Measurements from ENCODE around the gene DYNLRB1. TPM values are rescaled to one million over a fixed set of nuclear protein-coding genes. Genes with fewer than 3 reads are reported as not detected.

DYNLRB1 gene
- total and polyA plus RNA-seq, 2 donors (not counting 1 experiment from before 2014, with no cell fraction given): 107 to 352 TPM

- Histone ChIP-seq H3K27me3 (ENCODE audit: control insufficient read depth, insufficient read depth, low read length) (no peaks in the 10 kb centered on the region), H3K9ac (ENCODE audit: insufficient read depth, low read length) (no peak overlapping the region), H3K4me1 (ENCODE audit: control insufficient read depth, extremely low read depth, insufficient read depth, low read length) (no peaks in the 10 kb centered on the region), H3K9me3 (ENCODE audit: control insufficient read depth, insufficient read depth, low read depth, low read length) (no peaks in the 10 kb centered on the region), H2AFZ (ENCODE audit: low read length) (no peak overlapping the region), H4K20me1 (ENCODE audit: control insufficient read depth, extremely low read depth, insufficient read depth, low read length) (no peaks in the 10 kb centered on the region), H3K4me2 (ENCODE audit: extremely low read depth, insufficient read depth, low read length) (no peak overlapping the region), H3K27ac (ENCODE audit: insufficient read depth, low read length) (no peak overlapping the region), H3K4me3 (replicated peaks in 1 of 4; ENCODE audit: control extremely low read depth in 1 of 4, insufficient read depth in 1 of 4, low read depth in 3 of 4, low read length in 4 of 4) (no peak overlapping the region), H3K79me2 (ENCODE audit: control insufficient read depth, insufficient read depth, low read length) (peaks cover 18% of the 10 kb centered on the region), H3K36me3 (ENCODE audit: control insufficient read depth, insufficient read depth, low read length) (peaks cover 40% of the 10 kb centered on the region)
- no peak for DNase-seq (ENCODE audit: low read depth in 2 of 2)
- TF ChIP-seq EZH2 (IDR thresholded peaks at IDR 0.05; ENCODE audit: low read length, missing control alignments) (no peak), CTCF (conservative IDR thresholded peaks at IDR 0.05 in 1 of 2, IDR thresholded peaks at IDR 0.05 in 1 of 2; ENCODE audit: low read depth in 1 of 2, low read length in 2 of 2) (no peak)
Measured at GRCh38 chr20:34532756-34533155, 16.5 kb downstream of the DYNLRB1 start.

- no peak for DNase-seq (ENCODE audit: low read depth in 2 of 2)
- Histone ChIP-seq H4K20me1 (ENCODE audit: control insufficient read depth, extremely low read depth, insufficient read depth, low read length) (no peaks in the 10 kb centered on the region), H3K27me3 (ENCODE audit: control insufficient read depth, insufficient read depth, low read length) (no peaks in the 10 kb centered on the region), H3K4me1 (ENCODE audit: control insufficient read depth, extremely low read depth, insufficient read depth, low read length) (no peaks in the 10 kb centered on the region), H3K4me3 (replicated peaks in 1 of 4; ENCODE audit: control extremely low read depth in 1 of 4, insufficient read depth in 1 of 4, low read depth in 3 of 4, low read length in 4 of 4) (no peak overlapping the region), H3K9me3 (ENCODE audit: control insufficient read depth, insufficient read depth, low read depth, low read length) (no peaks in the 10 kb centered on the region), H2AFZ (ENCODE audit: low read length) (no peak overlapping the region), H3K4me2 (ENCODE audit: extremely low read depth, insufficient read depth, low read length) (no peak overlapping the region), H3K9ac (ENCODE audit: insufficient read depth, low read length) (no peak overlapping the region), H3K27ac (ENCODE audit: insufficient read depth, low read length) (no peak overlapping the region), H3K36me3 (ENCODE audit: control insufficient read depth, insufficient read depth, low read length) (peaks cover 40% of the 10 kb centered on the region), H3K79me2 (ENCODE audit: control insufficient read depth, insufficient read depth, low read length) (peaks cover 18% of the 10 kb centered on the region)
- TF ChIP-seq EZH2 (IDR thresholded peaks at IDR 0.05; ENCODE audit: low read length, missing control alignments) (no peak), CTCF (conservative IDR thresholded peaks at IDR 0.05 in 1 of 2, IDR thresholded peaks at IDR 0.05 in 1 of 2; ENCODE audit: low read depth in 1 of 2, low read length in 2 of 2) (no peak)
Measured at GRCh38 chr20:34534391-34535165, 18.4 kb downstream of the DYNLRB1 start.

GRCh38 chr20:34535301-34535840 is 19.1 kb downstream of the DYNLRB1 start:
- H2AFZ ChIP-seq (ENCODE audit: low read length): no peak overlapping the region
- H3K9me3 ChIP-seq (ENCODE audit: control insufficient read depth, insufficient read depth, low read depth, low read length): no peaks in the 10 kb centered on the region
- no peak overlapping the region for H3K27ac ChIP-seq (ENCODE audit: insufficient read depth, low read length)
- H3K27me3 ChIP-seq (ENCODE audit: control insufficient read depth, insufficient read depth, low read length): no peaks in the 10 kb centered on the region
- TF ChIP-seq CTCF (conservative IDR thresholded peaks at IDR 0.05 in 1 of 2, IDR thresholded peaks at IDR 0.05 in 1 of 2; ENCODE audit: low read depth in 1 of 2, low read length in 2 of 2) (no peak), EZH2 (IDR thresholded peaks at IDR 0.05; ENCODE audit: low read length, missing control alignments) (no peak)
- H3K4me2 ChIP-seq (ENCODE audit: extremely low read depth, insufficient read depth, low read length): no peak overlapping the region
- no peak for DNase-seq (ENCODE audit: low read depth in 2 of 2)
- H3K4me3 ChIP-seq (replicated peaks in 1 of 4; ENCODE audit: control extremely low read depth in 1 of 4, insufficient read depth in 1 of 4, low read depth in 3 of 4, low read length in 4 of 4): no peak overlapping the region
- H3K79me2 ChIP-seq (ENCODE audit: control insufficient read depth, insufficient read depth, low read length): peaks cover 16% of the 10 kb centered on the region
- no peaks in the 10 kb centered on the region for H3K4me1 ChIP-seq (ENCODE audit: control insufficient read depth, extremely low read depth, insufficient read depth, low read length)
- H3K36me3 ChIP-seq (ENCODE audit: control insufficient read depth, insufficient read depth, low read length): peaks cover 38% of the 10 kb centered on the region
- H4K20me1 ChIP-seq (ENCODE audit: control insufficient read depth, extremely low read depth, insufficient read depth, low read length): no peaks in the 10 kb centered on the region
- H3K9ac ChIP-seq (ENCODE audit: insufficient read depth, low read length): no peak overlapping the region

All from fibroblast of lung (primary cell).